ENCODE results near the gene VPS39.

- TF ChIP-seq CTCF (IDR thresholded peaks at IDR 0.05; ENCODE audit: insufficient read depth, low read length) = no peak
- no peak for TF ChIP-seq GABPA (IDR thresholded peaks at IDR 0.05; ENCODE audit: low read depth)
- no peak for TF ChIP-seq REST (IDR thresholded peaks at IDR 0.05; ENCODE audit: insufficient replicate concordance, low read depth)
- TF ChIP-seq POLR2AphosphoS5 (IDR thresholded peaks at IDR 0.05; ENCODE audit: low read depth) = no peak
Observed at GRCh38 chr15:42220216-42220615, 12.1 kb upstream of the VPS39 start.

All from HL-60 (cell line).